HG02610 (cell line): Measurements from ENCODE around the gene FBXL13.
"Not testable (repeated sequence)": the region's sequence is repeated elsewhere in the genome, so short reads cannot be mapped to it uniquely, and the experiment has no call there.

Source experiments
- ATAC-seq: cut with Tn5 transposase; IDR thresholded peaks from one replicate; pipeline ENCODE4 v1.9.1; 2021; ENCODE audit warnings: mild to moderate bottlenecking, moderate library complexity; ENCODE audit not compliant: unreplicated experiment

Gene FBXL13

DNA sequence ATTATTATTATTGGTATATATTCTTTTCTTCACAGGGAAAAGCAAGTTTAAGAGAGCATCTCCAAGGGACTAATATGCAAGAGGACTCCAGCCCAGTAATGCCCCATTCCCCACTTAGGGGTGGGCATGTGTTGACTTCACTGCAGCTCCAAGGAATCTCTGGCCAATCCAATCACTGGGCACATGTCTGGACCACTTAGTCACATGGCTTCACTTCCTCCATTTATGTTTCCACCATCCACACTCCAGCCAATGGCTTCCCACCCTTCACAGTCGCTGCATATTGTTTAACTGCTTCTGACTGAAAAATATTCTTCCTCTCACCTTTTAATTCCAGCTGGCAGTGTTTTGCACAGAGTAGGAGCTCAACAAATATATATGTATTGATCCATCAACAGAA, 43.6 kb downstream of the FBXL13 start:
- no peak for ATAC-seq

DNA sequence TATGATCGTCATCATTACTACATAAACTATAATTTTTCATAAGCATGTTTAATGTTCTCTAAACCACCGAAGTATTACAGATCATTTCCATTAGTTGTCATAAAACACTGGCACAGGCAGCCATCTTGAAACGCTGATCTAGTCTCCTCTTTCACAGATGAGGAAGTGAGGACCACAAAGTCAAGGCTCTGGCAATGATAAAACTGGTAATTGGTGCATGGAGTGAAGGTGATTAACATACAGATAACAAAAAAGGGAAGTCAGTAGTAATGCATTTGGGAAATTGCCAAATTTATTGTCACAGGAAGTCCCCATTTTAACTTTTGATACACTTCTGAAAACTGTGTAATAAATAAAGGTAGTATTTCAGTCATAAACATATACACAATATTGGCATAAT, 49.3 kb downstream of the FBXL13 start:
- no peak for ATAC-seq

DNA sequence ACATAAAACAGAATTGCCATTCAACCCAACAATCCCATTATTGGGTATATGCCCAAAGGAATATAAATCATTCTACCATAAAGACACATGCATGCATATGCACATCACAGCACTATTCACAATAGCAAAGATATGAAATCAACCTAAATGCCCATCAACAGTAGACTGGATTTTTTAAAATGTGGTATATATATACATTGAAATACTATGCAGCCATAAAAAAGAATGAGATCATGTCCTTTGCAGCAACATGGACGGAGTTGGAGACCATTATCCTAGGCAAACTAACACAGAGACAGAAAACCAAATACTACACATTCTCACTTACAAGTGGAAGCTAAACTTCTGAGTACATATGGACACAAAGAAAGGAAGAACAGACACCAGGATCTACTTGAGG, 51.0 kb downstream of the FBXL13 start:
- not testable (repeated sequence) for ATAC-seq

DNA sequence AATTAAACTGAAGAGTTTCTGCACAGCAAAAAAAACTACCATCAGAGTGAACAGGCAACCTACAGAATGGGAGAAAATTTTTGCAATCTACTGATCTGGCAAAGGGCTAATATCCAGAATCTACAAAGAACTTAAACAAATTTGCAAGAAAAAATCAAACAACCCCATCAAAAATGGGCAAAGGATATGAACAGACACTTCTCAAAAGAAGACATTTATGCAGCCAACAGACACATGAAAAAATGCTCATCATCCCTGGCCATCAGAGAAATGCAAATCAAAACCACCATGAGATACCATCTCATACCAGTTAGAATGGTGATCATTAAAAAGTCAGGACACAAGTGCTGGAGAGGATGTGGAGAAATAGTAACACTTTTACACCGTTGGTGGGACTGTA, 53.1 kb downstream of the FBXL13 start:
- ATAC-seq: not testable (repeated sequence)

DNA sequence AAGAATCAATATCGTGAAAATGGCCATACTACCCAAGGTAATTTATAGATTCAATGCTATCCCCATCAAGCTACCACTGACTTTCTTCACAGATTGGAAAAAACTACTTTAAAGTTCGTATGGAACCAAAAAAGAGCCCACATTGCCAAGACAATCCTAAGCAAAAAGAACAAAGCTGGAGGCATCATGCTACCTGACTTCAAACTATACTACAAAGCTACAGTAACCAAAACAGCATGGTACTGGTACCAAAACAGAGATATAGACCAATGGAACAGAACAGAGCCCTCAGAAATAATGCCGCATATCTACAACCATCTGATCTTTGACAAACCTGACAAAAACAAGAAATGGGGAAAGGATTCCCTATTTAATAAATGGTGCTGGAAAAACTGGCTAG, 53.7 kb downstream of the FBXL13 start:
- ATAC-seq: not testable (repeated sequence)

DNA sequence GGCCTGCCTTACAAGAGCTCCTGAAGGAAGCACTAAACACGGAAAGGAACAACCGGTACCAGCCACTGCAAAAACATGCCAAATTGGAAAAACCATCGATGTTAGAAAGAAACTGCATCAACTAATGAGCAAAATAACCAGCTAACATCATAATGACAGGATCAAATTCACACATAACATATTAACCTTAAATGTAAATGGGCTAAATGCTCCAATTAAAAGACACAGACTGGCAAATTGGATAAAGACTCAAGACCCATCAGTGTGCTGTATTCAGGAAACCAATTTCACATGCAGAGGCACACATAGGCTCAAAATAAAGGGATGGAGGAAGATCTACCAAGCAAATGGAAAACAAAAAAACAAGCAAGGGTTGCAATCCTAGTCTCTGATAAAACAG, 56.3 kb downstream of the FBXL13 start:
- not testable (repeated sequence) for ATAC-seq

DNA sequence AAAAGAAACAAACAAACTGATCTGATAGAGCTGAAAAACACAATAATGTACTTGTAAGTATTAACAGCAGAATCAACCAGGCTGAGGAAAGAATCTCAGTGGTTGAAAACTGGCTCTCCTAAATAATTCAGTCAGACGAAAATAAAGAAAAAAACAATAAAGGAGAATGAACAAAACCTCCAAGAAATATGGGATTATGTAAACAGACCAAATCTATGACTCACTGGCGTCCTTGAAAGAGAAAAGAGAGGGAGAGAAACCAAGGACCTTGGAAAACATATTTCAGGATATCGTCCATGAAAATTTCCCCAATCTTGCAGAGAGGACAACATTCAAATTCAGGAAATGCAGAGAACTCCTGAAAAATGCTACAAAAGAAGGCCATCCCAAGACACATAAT, 62.9 kb downstream of the FBXL13 start:
- no peak for ATAC-seq

DNA sequence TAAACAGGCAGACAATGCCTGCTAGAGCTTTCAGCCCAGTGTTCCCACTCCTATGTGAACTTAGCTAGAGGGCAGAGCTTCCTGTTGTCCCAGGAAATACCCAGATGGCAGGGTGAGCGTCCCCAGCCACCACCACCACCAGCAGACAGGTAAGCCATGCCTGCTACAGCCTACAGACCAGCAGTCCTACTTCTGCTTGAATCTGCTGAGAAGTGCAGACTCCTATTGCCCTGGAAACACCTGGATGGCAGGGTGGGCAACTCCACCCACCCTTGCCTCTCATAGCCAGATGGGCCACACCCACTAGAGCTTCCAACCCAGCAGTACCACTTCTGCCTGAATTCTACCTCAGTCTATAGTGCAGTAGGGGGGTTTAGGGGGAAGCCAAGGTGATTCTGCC, 64.4 kb downstream of the FBXL13 start:
- ATAC-seq: no peak

DNA sequence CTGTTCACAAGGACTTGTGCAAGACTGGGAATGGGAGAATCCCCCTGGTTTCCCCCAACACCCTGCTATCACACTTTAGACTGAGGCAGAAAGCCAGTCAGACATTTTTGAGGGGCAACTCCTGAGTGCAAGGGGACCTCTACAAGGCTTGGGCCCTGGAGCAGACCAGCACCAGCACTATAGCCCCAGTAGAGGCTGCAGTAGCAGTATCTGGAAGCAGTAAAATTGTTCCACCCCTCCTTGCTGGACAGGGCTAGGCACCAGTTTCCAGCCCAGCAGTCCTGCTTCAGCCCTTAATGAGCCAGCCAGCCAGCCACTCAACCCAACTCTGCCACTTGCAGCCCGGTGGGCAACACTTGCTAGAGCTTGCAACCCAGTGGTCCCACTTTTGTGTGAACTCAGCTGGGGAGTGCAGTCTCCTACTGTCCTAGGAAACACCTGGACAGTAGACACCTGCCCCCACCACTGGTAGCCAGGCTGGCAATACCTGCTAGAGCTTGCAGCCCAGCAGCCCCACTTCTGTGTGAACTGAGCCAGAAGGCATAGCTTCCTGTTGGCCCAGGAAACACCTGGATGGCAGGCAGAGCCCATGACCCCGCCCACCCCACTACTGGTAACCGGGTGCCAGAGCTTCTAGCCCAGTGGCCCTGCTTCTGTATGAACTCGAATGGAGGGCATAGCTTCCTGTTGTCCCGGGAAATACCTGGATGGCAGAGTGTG, 65.0 kb downstream of the FBXL13 start:
- ATAC-seq: no peak

DNA sequence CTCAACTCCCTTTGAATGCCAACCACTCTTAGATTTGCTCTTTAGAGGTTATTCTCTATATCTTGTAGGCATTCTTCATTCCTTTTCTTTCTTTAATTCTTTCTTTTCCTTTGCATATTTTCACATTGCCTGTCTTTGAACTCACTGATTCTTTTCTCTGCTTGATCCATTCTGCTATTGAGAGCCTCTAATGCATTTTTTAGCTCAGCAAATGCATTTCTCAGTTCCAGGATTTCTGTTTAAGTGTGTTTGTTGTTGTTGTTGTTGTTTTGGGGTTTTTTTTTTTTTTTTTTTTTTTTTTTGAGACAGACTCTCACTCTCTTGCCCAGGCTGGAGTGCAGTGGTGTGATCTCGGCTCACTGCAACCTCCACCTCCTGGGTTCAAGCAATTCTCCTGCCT, 71.6 kb downstream of the FBXL13 start:
- no peak for ATAC-seq

DNA sequence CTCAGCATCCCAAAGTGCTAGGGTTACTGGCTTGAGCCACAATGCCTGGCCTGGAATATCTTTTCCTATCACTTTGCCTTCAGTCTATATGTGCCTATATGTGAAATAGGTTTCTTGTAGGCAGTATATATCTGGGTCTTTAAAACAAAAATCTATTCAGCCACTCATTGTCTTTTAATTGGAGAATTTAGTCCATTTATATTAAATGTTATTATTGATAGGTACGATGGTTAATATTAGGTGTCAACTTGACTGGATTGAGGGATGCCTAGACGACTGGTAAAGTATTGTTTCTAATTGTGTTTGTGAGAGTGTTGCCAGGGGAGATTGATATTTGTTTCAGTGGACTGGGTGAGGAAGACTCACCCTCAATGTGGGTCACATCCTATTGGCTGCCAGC, 73.4 kb downstream of the FBXL13 start:
- ATAC-seq: no peak

DNA sequence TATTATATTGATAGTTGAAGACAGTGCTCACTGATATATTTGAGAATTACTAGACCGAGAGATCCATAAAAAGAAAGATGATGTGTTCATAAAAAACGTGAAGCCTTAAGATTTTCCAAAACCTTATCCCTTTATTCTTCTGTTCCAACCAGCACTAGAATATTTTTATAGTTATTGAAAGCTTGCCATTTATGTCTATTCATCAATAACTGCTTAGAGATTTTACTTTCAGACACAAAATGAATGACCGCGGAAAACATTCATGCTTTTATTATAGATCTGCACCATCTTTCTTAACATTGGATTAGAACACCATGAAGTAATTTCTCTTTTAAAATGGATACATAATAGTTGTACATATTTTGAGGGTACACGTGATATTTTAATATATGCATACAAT, 77.6 kb downstream of the FBXL13 start:
- ATAC-seq: no peak

DNA sequence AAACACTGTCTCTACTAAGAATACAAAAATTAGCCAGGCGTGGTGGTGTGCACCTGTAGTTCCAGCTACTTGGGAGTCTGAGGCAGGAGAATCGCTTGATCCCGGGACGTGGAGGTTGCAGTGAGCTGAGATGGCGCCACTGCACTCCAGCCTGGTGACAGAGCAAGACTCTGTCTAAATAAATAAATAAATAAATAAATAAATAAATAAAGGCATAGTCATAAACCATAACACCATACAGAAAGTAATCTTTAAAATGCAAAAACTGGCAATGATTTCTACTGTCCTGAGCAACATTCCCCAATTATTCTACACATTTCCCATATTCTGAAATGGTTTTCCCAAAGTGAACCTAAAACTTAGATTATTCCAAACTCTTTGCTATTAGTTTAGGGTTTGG, 79.0 kb downstream of the FBXL13 start:
- not testable (repeated sequence) for ATAC-seq

DNA sequence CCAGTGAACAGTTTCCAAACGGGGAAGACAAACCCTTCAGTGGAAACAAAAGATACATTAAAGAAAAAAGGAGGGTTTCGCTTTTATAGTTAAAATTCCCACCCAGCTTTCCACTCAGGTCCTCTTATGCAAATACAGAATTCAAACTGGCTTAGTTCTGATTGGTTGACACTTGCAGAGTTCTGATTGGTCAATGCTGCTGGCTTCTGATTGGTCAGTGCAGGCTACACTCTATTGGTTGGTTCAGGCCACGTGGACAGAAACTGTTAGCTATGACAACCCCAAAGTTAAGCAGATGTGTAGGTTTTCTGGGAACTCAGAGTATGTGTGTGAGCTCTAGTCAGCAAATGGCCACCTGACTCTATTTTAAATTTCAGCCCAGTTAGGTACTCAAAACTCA, 80.0 kb downstream of the FBXL13 start:
- ATAC-seq: no peak

DNA sequence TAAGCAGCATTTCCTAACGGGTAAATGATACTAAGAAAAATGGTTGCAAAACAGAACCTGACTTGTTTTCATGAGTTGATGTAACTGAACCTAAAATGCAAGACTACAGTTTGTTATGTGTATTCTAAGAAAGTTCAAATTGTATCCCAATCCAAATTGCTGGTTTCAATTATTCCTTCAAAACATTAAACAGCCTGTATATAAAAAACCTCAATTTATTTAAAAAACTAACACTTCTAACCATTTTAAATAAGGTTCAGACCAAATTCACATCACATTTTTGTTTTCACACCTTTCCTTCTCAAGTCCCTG, 80.9 kb downstream of the FBXL13 start:
- no peak for ATAC-seq

DNA sequence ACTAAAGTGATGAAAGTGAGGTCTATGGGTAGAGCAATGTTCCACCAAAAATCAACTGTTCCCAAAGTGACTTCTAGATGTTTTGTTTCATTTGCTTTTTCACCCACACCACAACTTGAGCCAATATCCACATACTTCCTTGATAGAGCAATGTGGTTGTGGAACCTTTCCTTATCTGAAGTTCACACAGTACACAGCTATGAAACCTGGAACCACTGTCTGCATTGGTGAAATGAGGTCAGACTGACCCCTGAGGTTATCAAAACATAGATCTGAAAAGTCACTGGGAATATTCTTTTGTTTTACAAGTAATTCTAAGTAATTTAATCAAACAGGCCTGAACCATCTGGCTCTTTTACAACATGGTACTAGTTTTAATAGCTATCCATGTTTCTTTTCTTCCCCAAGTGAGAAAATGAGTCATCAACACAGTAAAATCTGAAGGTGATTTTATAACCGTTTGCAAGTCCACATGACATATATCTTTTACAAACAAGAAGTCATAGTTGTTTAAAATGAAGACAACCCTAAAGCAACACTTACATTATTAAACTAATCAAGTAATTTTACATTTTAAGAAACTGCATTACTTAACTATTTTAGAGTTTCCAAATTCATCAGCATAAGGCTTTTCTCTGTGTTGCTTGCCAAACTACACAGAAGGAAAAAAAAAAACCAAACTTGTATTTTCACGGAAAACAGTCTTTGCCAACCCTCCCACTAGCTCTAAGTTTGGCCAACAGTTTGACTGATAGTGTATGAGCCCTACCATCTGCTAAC, 81.5 kb downstream of the FBXL13 start:
- ATAC-seq: no peak

DNA sequence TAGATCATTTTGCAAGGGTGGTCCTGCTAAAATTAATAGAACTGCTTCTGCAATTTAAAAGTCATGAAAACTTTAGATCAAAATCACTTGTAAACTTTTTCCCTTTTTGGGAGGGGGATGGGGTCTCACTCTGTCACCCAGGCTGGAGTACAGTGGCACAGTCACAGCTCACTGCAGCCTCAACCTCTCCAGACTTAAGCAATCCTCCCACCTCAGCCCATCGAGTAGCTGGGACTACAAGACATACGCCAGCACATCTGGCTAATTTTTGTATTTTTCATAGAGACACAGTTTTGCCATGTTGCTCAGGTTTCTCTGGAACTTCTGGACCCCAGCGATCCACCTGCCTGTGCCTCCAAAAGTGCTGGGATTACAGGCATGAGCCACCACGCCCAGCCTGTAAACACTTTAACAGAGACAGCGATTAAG, 82.1 kb downstream of the FBXL13 start:
- no peak for ATAC-seq

DNA sequence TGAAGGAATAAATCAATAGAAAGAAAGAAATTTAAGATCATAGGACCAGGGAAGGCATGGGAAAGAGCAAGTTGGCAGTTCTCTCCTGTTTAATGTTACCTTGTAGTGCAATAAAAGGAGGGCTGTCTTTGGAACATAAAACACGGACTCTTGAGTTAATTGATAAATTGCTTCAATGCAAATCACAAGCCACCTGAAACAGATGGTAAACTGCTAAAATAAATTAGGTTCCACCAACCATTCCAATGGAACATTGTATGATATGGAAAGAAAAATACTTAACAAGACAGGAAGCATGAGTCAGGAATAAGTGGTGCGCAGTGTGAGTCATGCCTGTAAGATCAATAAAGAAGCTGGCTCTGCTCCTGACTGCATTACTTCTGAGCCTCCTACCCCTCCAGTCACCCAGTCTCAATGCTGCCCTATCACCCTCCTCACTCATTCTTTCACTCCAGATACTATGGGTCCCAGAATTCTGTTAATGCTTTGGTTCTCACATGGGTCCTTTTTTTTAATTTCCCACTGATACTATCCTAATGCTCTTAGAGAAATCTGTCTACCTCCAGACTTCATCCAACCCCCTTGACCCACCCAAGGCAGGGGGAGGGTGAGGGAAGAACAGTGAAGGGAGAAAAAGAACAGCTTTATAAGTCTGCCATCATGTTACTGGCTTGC, 82.9 kb downstream of the FBXL13 start:
- ATAC-seq: no peak

DNA sequence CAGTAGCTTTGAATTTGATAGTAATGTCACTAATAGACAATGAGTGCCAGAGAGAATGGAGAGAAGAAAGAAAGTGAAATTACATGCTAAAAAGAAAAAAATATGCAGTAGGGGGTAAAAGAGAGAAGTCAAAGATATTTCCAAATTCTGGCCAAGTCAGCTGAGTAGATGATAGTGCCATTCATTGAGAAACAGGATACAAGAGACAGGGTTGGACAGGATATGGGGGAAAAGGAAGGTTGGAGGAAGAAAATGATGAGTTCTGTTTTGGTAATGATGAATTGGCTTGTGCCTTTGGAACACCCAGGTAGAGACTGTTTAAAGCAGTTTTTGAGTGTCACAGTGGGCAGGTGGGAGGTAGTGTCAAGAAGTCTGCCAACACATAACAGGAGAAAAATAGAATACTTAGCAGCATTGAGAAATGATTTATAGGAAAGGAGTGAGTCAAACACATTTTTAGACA, 83.5 kb downstream of the FBXL13 start:
- ATAC-seq: no peak

DNA sequence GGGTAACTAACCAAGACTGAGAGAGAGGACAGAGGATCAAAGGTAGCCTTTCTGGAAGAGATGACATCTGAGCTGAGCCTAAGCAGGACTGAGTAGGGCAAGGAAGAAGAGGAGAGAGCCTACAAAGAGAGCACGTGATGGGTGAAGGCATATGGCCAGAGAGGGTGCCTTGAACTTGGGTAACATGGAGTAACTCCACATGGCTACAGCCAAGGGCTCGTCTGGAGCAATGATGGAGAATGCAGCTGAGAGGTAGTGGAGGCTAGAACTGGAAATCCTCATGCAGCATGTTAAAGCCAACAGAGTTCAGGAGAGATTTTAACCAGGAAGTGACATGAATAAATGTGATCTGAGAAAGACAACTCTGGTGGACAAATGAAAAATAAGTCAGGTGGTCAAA, 84.0 kb downstream of the FBXL13 start:
- no peak for ATAC-seq

DNA sequence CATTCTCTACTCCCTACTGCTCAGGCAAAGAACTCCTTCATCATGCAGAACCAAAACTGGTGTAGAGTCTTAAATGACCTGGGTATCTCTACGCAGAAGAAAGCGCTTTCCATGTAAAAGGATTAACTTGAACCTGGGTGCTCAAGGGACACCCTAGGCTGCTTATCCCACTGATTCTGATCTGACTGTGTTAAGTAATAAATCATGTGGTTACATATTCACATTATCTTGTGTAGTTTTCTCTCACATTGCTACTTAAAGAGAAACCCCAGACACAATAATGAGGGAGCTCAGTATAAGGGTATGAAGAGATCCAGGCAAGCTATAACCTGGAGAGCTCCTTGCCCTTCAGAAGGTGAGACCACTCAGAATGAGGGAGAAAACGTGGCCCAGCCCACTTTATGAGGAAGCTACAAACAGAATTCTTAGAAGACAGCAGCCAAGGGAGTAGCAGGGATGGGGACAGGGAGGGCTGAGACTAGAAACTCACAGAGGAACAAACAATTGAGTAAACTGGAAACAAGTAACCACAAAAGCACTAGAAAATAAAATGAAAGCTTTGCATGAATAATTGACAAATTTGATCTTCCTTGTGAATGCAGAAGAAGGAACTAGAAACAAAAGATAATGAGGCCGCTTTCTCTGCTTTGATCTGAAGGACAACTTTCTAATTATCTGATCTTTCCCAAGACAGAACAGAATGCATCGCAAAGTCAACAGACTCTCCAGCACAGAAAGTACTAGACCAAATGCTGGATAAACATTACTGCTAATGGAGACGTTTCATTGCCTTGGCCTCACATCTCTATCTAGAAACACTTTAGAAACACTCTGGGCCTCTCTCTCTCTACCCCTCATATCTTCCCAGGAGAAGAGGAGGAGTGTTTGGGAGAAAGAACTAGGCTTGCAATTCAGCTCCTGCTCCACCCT, 85.7 kb downstream of the FBXL13 start:
- ATAC-seq: no peak
